Inflammatory macrophage treated with lipopolysaccharide for 1 hour (primary cell): Measurements from ENCODE around the gene SHISA8.
A peak's percentile ranks its signal among the peaks of the same experiment; 100 is the strongest.

Source experiments
- DNase-seq, 2 donors: peaks; one replicate each; pipeline ENCODE4 v3.0.0-alpha.2; 2020 to 2022

SHISA8 gene

DNA sequence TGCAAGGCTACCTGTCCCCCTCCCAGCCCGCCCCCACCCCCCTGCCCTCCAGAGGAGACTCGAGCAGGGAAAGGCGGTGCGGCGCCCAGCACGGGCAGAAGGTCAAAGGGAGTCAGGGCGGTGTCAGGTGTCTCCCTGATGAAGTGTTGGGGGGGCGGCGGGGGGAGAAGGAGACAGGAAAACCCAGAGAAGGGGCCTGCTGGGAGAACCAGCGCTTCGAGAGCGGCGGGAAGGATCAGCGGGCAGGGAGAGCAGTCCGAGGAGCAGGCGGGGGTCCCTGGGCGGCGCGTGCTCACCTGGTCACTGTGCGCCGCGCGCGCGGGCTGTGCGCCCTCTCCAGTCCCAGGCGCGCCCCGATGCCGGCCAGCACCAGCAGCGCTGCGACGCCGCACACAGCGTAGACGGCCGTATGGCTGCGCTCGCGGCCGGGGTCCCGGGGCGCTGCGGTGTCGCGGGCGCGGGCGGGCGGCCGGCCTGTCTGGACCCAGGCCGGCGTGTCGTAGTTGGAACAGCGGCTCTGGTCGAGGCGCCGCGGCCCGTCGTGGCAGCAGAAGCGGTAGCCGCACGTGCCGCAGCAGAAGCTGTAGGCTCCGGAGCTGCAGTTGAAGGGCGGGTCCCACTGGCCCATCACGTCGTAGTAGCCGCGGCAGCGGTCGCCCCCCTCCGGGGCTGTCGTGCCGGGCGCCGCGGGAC, 886 bp downstream of the SHISA8 start:
- DNase-seq: no peak

GRCh38 chr22:41913040-41913719, 1.7 kb downstream of the SHISA8 start:
- no peak for DNase-seq

DNA sequence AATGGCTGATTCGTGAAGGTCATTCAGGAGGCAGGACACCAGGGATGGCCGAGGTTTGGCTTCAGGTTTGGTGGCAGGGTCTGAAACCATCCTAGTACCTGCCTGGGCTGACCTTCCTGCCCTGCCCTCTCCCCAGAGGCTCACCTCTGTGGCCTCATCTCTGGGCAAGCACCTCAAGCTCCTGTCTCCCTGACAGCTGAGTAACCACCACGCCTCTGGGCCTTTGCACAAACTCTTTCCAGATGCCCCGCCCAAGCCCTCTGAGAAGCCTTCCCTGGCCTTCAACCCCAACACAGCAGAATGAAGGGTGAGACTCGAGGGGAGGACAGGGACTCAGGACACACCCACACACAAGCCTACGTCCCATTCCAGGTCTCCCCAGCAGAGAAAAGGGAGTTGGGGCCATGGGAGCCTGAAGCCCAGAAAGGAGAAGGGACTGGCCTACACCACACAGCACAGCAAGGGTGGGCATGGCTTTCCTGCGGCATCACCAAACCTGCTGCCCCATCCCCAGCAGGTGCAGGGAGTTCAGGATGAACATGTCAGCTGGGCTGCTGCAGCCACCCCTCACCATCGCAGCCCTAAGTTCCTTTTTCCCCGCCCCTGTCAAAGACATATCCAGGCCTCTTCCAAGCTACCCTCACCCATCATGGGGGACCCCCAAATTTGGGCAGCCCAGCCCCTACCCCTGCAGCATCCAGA, 2.4 kb downstream of the SHISA8 start:
- no peak for DNase-seq

DNA sequence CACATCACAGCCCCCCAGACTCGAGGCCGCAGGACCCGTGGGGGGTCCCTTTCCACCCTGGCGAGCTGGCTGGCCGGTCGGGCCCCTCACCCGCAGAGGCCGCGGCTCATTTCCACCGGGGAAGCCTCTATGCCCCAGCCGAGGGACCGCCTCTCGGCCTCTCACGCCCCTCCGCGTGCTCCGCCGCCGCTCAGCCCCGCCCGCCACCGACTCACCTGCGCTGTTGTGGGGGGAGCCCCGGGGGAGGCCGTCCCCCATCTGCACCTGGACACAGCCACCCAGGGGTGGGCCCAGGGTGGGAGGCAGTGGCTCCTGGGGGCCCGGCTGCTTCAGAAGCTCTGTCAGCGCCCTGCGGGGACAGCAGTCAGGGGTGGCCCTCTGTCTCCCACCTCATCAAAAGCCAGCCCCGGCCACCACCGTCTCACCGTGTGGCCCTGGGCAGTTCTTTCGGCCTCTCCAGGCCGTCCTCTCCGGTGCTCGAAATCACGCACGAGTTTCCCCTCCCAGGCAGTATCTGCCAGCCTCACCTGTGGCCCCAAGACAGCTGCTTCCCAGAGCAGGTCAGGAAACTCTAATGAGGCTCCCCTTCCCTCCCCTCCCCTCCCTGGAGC, 3.8 kb downstream of the SHISA8 start:
- DNase-seq: no peak

- peak in 1 of 2 donors; percentile 12 for DNase-seq
Observed at GRCh38 chr22:41910050-41911000, 4.5 kb downstream of the SHISA8 start.

- DNase-seq: no peak
Observed at GRCh38 chr22:41909310-41910049, 5.4 kb downstream of the SHISA8 start.

GRCh38 chr22:41908411-41909309, 6.2 kb downstream of the SHISA8 start:
- DNase-seq: peak; percentile 22 to 30

- DNase-seq: no peak
Observed at GRCh38 chr22:41907436-41908401, 7.2 kb downstream of the SHISA8 start.

- no peak for DNase-seq
Observed at GRCh38 chr22:41906822-41907221, 8.1 kb downstream of the SHISA8 start.

- no peak for DNase-seq
Observed at GRCh38 chr22:41905411-41906202, 9.3 kb downstream of the SHISA8 start.

DNA sequence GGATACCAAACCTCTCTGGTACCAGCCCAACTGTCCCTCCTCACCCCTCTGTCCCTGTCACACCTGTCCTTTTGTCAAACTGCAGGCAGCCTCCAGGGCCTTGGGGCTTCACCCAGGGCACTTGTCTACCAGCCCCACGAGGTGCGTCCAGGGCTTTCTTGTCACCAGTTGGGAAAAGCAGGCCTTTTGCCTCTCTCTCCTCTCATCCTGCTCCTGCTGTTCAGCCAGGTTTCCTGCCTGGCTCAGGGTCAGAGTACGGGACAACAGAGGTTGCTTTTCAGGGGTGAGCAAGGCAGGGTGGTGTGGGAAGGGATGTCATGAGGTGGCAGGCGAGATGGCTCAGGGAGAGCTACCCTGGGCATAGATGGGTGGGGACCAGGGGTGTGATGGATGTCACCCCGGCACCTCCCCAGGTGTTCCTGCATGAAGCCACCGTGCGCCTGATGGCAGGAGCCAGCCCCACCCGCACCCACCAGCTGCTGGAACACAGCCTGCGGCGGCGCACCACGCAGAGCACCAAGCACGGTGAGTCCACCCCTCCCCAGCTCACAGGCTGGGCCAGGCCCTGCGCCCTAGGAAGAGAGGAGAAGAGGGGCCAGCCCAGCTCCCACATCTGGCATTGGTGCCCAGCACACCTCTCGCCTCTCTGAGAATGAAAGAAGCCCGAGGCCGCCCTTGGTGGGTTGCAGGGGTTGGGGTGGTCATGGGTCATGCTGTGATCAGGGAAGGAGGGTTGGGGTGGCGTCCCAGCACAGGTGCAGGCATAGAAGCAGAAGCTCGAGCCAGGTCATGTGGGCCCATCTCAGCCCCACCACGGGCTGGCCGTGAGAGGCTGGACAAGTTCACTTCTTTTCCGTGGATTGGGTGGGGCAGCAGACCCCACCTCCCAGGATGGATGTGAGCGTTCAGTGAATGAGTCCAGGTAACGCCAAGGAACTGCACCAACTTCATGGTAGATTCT, 10.1 kb downstream of the SHISA8 start:
- DNase-seq: no peak

DNA sequence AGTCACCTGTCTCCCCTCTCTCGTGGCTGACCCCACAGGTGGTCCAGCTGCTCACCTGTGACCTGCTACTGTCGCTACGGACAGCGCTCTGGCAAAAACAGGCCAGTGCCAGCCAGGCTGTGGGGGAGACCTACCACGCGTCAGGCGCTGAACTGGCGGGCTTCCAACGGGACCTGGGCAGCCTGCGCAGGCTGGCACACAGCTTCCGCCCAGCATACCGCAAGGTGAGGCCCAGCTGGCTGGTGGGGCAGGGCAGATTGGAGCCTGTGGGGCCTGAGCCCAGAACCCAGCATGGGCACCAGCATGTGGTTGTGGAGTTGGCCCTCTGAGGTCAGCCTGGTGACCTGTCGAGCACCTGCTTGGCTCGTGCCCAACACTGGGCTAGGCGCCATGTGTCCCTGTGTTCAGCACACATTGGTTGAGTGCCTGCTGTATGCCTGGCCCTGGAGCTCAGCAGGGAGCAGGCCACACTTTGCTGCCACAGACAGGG, 11.9 kb downstream of the SHISA8 start:
- DNase-seq: no peak

DNA sequence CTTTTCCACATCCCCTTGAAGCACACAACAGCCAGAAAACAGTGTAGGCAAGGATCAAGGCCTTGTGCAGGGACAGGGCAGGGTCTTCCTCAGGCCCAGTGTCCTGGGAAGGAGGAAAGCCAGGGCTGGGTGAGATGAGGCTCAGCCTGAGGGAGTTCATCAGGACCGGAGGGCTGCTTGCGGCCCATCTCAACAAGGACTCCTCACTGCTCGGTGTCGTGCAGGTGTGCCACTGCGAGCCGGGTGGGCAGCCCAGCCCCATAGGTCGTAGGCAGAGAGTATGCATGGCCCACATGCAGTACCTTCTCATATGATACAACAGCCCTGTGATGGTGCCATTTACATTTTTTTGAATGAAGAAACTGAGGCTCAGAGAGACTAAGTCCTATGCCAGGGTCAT, 12.9 kb downstream of the SHISA8 start:
- DNase-seq: no peak

GRCh38 chr22:41900652-41901312, 14.1 kb downstream of the SHISA8 start:
- no peak for DNase-seq

GRCh38 chr22:41899992-41900651, 14.8 kb downstream of the SHISA8 start:
- DNase-seq: no peak

- DNase-seq: no peak
Observed at GRCh38 chr22:41899110-41899509, 15.8 kb downstream of the SHISA8 start.
